Measurements from ENCODE around the gene AGAP1.

Gene AGAP1

GRCh38 chr2:235613649-235614048 lies 119.8 kb downstream of the AGAP1 start:
- Histone ChIP-seq H3K9me3 (ENCODE audit: control insufficient read depth, low read length) (no peaks in the 10 kb centered on the region), H3K4me1 (ENCODE audit: control insufficient read depth, insufficient read depth, low read length) (peaks cover 19% of the 10 kb centered on the region), H3K9ac (ENCODE audit: low read length) (no peak overlapping the region), H3K4me3 (ENCODE audit: low read length) (no peak overlapping the region), H3K36me3 (ENCODE audit: control insufficient read depth, insufficient read depth, low read length) (no peaks in the 10 kb centered on the region), H3K27me3 (ENCODE audit: control insufficient read depth, insufficient read depth, low read length) (no peaks in the 10 kb centered on the region)

DNA sequence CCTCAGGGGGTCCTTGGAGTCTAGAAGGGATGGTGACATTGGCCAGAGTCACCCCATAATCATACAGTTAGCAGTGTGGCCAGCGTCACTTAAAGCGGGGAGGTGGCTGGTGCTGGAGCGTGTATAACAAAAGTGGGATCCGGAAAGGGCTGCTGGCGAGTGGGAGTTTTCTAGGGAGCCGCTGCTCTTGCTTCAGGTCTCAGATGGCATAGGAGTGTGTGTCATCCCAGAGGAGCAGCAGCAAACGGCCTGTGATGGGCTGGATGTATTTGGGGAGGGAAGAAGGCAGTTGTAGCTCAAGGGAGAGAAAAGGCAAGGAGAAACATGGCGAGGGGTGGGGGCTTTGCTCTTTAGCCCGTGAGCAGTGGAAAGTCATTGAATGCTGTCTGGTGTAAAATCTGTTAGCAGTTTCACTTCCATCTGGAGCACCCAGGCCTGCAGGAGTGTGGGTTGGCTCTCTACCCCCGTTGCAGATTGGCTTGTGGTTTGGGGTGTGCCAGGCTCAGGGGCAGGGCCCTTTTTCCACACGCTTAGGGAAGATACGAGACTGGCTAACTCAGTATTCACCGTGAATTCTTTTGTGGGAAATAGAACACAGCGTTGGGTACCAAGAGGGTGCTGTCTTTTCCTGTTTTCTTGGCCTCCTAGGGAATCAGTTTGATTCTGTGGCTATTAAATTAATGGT lies 120.5 kb downstream of the AGAP1 start:
- Histone ChIP-seq H3K4me3 (ENCODE audit: low read length) (no peak overlapping the region), H3K36me3 (ENCODE audit: control insufficient read depth, insufficient read depth, low read length) (no peaks in the 10 kb centered on the region), H3K9me3 (ENCODE audit: control insufficient read depth, low read length) (no peaks in the 10 kb centered on the region), H3K27me3 (ENCODE audit: control insufficient read depth, insufficient read depth, low read length) (no peaks in the 10 kb centered on the region), H3K4me1 (ENCODE audit: control insufficient read depth, insufficient read depth, low read length) (peaks cover 19% of the 10 kb centered on the region), H3K9ac (ENCODE audit: low read length) (no peak overlapping the region)

- H3K36me3 ChIP-seq (ENCODE audit: control insufficient read depth, insufficient read depth, low read length): no peaks in the 10 kb centered on the region
- H3K4me1 ChIP-seq (ENCODE audit: control insufficient read depth, insufficient read depth, low read length): peaks cover 19% of the 10 kb centered on the region
- no peak overlapping the region for H3K9ac ChIP-seq (ENCODE audit: low read length)
- no peak overlapping the region for H3K4me3 ChIP-seq (ENCODE audit: low read length)
- no peaks in the 10 kb centered on the region for H3K9me3 ChIP-seq (ENCODE audit: control insufficient read depth, low read length)
- H3K27me3 ChIP-seq (ENCODE audit: control insufficient read depth, insufficient read depth, low read length): no peaks in the 10 kb centered on the region
Observed at GRCh38 chr2:235614900-235615712, 121.3 kb downstream of the AGAP1 start.

GRCh38 chr2:235616885-235617284 lies 123.0 kb downstream of the AGAP1 start:
- Histone ChIP-seq H3K9me3 (ENCODE audit: control insufficient read depth, low read length) (no peaks in the 10 kb centered on the region), H3K27me3 (ENCODE audit: control insufficient read depth, insufficient read depth, low read length) (no peaks in the 10 kb centered on the region), H3K9ac (ENCODE audit: low read length) (no peak overlapping the region), H3K36me3 (ENCODE audit: control insufficient read depth, insufficient read depth, low read length) (no peaks in the 10 kb centered on the region), H3K4me1 (ENCODE audit: control insufficient read depth, insufficient read depth, low read length) (peaks cover 19% of the 10 kb centered on the region), H3K4me3 (ENCODE audit: low read length) (no peak overlapping the region)

DNA sequence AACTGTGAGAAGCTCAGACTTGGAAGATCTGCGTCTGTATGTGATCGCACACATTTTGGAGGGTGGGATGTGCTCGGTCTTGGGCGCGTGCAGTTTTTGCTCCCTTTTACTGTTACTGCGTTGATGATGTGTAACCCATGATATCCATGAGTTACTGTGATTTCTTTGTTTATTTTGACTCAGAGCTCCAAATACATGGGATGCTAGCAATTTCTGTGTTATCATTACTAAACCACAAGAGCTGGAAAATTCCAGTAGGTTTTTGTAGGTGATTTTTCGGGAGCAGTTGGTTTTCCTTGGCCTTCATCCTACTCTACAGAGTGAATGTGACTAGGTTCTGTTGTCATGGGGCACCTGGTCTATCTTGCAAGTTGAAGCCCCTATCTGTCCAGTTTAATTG lies 124.2 kb downstream of the AGAP1 start:
- H3K9ac ChIP-seq (ENCODE audit: low read length): no peak overlapping the region
- no peaks in the 10 kb centered on the region for H3K27me3 ChIP-seq (ENCODE audit: control insufficient read depth, insufficient read depth, low read length)
- H3K36me3 ChIP-seq (ENCODE audit: control insufficient read depth, insufficient read depth, low read length): no peaks in the 10 kb centered on the region
- H3K4me3 ChIP-seq (ENCODE audit: low read length): no peak overlapping the region
- no peaks in the 10 kb centered on the region for H3K9me3 ChIP-seq (ENCODE audit: control insufficient read depth, low read length)
- peaks cover 26% of the 10 kb centered on the region for H3K4me1 ChIP-seq (ENCODE audit: control insufficient read depth, insufficient read depth, low read length)

DNA sequence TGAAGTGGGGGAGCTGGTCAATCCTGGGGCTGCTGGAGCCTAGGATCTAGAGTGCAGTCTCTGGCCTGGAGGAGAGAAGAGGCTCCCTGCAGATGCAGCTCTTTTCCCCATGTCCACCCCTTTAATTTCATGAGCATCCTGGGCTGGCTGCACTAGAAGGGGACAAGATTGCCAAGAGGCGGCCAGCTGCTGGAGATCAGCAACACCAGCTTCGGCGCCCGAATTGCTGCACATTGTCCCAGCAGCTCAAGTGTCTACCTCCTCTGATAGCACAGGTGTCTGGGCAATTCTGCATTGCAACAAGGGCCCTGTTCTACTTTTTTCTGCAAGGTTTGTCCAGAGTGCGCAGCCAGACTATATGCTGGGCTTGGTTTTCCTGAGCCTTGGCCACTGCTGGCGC lies 125.7 kb downstream of the AGAP1 start:
- Histone ChIP-seq H3K9me3 (ENCODE audit: control insufficient read depth, low read length) (no peaks in the 10 kb centered on the region), H3K9ac (ENCODE audit: low read length) (no peak overlapping the region), H3K27me3 (ENCODE audit: control insufficient read depth, insufficient read depth, low read length) (no peaks in the 10 kb centered on the region), H3K4me1 (ENCODE audit: control insufficient read depth, insufficient read depth, low read length) (peaks cover 20% of the 10 kb centered on the region), H3K4me3 (ENCODE audit: low read length) (no peak overlapping the region), H3K36me3 (ENCODE audit: control insufficient read depth, insufficient read depth, low read length) (no peaks in the 10 kb centered on the region)

GRCh38 chr2:235621736-235622135 lies 127.9 kb downstream of the AGAP1 start:
- H3K36me3 ChIP-seq (ENCODE audit: control insufficient read depth, insufficient read depth, low read length): no peaks in the 10 kb centered on the region
- no peaks in the 10 kb centered on the region for H3K27me3 ChIP-seq (ENCODE audit: control insufficient read depth, insufficient read depth, low read length)
- peaks cover 12% of the 10 kb centered on the region for H3K4me1 ChIP-seq (ENCODE audit: control insufficient read depth, insufficient read depth, low read length)
- no peak overlapping the region for H3K9ac ChIP-seq (ENCODE audit: low read length)
- no peak overlapping the region for H3K4me3 ChIP-seq (ENCODE audit: low read length)
- H3K9me3 ChIP-seq (ENCODE audit: control insufficient read depth, low read length): no peaks in the 10 kb centered on the region

- Histone ChIP-seq H3K36me3 (ENCODE audit: control insufficient read depth, insufficient read depth, low read length) (no peaks in the 10 kb centered on the region), H3K4me1 (ENCODE audit: control insufficient read depth, insufficient read depth, low read length) (peaks cover 7% of the 10 kb centered on the region), H3K9ac (ENCODE audit: low read length) (no peak overlapping the region), H3K27me3 (ENCODE audit: control insufficient read depth, insufficient read depth, low read length) (no peaks in the 10 kb centered on the region), H3K9me3 (ENCODE audit: control insufficient read depth, low read length) (no peaks in the 10 kb centered on the region), H3K4me3 (ENCODE audit: low read length) (no peak overlapping the region)
Observed at GRCh38 chr2:235623111-235623510, 129.3 kb downstream of the AGAP1 start.

DNA sequence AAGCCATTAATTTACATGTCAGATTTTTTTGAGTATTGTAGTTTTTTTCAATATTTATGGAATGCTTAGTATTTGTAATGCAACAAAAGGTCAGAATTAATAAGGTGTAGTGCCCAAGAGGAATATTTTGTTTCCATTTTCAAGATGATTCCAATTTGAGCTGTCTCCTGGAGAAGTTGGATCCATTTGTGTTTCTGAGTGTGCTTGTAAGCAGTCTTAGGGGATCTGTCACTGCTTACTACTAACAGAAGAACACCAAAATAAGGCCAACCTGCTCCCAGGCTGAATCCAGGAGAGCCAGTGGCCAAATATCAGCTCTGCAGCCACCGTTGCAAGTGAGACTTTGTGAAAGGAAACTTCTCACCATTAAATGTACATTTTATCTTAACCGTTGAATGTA lies 129.9 kb downstream of the AGAP1 start:
- Histone ChIP-seq H3K9ac (ENCODE audit: low read length) (no peak overlapping the region), H3K9me3 (ENCODE audit: control insufficient read depth, low read length) (no peaks in the 10 kb centered on the region), H3K4me3 (ENCODE audit: low read length) (no peak overlapping the region), H3K27me3 (ENCODE audit: control insufficient read depth, insufficient read depth, low read length) (no peaks in the 10 kb centered on the region), H3K36me3 (ENCODE audit: control insufficient read depth, insufficient read depth, low read length) (no peaks in the 10 kb centered on the region), H3K4me1 (ENCODE audit: control insufficient read depth, insufficient read depth, low read length) (peaks cover 6% of the 10 kb centered on the region)

DNA sequence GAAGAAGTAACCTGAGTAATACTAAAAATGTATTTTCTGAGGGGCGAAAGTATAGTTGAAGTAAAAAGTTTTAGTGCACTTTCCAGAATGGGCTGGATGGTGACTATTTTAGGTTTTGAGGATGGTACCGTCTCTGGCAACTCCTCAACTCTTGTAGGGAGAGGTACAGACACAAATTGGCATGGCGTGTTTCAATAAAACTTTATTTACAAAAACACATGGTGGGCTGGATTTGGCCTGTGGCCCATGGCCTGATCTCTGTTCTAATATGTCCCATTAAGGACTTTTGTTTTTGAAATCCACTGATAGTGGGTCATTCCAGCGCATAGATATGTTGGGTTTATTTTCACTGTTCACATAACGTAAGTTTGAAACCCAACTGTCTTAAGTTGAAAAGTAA lies 132.8 kb downstream of the AGAP1 start:
- H3K4me3 ChIP-seq (ENCODE audit: low read length): no peak overlapping the region
- H3K4me1 ChIP-seq (ENCODE audit: control insufficient read depth, insufficient read depth, low read length): peaks cover 6% of the 10 kb centered on the region
- H3K36me3 ChIP-seq (ENCODE audit: control insufficient read depth, insufficient read depth, low read length): no peaks in the 10 kb centered on the region
- no peaks in the 10 kb centered on the region for H3K9me3 ChIP-seq (ENCODE audit: control insufficient read depth, low read length)
- no peak overlapping the region for H3K9ac ChIP-seq (ENCODE audit: low read length)
- H3K27me3 ChIP-seq (ENCODE audit: control insufficient read depth, insufficient read depth, low read length): no peaks in the 10 kb centered on the region

DNA sequence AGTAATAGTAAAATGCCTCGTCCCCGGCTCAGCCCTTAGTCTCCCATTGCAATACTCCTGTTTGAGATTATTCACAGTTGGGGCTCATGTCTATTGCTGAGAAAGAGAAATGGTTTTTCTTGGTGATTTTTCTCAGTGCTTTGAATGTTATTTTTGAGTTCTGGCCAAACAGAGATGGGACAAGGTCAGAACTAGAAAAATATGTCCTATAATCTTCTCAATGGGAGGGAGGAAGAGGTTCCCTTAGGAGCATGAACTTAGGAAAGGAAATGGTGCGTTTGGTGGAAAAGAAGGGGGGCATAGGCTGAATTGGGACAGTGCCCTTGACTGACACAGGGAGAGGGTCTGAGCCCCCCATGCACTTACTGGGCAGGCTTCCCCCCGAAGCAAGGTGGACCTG lies 133.8 kb downstream of the AGAP1 start:
- Histone ChIP-seq H3K9ac (ENCODE audit: low read length) (no peak overlapping the region), H3K36me3 (ENCODE audit: control insufficient read depth, insufficient read depth, low read length) (no peaks in the 10 kb centered on the region), H3K9me3 (ENCODE audit: control insufficient read depth, low read length) (no peaks in the 10 kb centered on the region), H3K4me1 (ENCODE audit: control insufficient read depth, insufficient read depth, low read length) (no peaks in the 10 kb centered on the region), H3K4me3 (ENCODE audit: low read length) (no peak overlapping the region), H3K27me3 (ENCODE audit: control insufficient read depth, insufficient read depth, low read length) (no peaks in the 10 kb centered on the region)

DNA sequence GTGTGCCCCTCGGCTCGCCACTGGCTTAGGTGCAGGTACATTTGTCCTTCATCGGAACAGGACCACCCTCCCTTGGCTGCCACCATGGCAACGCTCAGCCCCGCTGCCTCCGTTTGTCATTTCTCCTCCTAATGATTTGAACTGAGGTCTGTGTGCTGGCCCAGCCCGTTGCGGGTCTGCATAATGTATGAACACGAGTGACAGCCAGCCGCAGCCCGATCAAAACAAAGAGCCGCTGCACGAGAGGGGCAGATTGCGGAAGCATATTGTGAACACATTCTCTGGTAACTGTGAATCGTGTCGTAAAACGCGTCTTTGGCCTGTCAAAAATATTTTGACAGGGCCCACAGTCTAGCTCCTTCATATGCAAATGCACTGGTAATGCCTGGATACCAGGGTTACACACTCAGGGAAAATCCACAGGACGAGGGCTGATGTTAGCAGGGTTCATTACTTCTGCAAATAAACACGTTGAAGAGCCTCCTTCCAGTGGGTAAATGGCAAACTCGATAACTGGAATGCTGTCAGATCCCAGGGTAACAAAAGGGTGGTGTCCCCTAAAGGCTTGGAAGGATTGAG lies 137.0 kb downstream of the AGAP1 start:
- no peak overlapping the region for H3K4me3 ChIP-seq (ENCODE audit: low read length)
- no peaks in the 10 kb centered on the region for H3K9me3 ChIP-seq (ENCODE audit: control insufficient read depth, low read length)
- no peaks in the 10 kb centered on the region for H3K27me3 ChIP-seq (ENCODE audit: control insufficient read depth, insufficient read depth, low read length)
- H3K4me1 ChIP-seq (ENCODE audit: control insufficient read depth, insufficient read depth, low read length): no peaks in the 10 kb centered on the region
- H3K36me3 ChIP-seq (ENCODE audit: control insufficient read depth, insufficient read depth, low read length): no peaks in the 10 kb centered on the region
- H3K9ac ChIP-seq (ENCODE audit: low read length): no peak overlapping the region

Data from mucosa of stomach (tissue), 1 donor.